K562 (cell line): ENCODE measurements around the gene DOK1.
"Not testable (repeated sequence)": the region's sequence is repeated elsewhere in the genome, so short reads cannot be mapped to it uniquely, and the experiment has no call there.

Experiments
- BHLHE40 ChIP-seq: IDR thresholded peaks from 2 replicates; pipeline ENCODE4 v1.6.1; 2011; ENCODE audit warnings: low read length, improper control_type of control experiment
- CHD2 ChIP-seq: IDR thresholded peaks from 2 replicates; pipeline ENCODE4 v1.6.1; 2011; ENCODE audit warnings: low read depth, low read length
- DNMT1 ChIP-seq: fragments of 450-650 bp; IDR thresholded peaks from 2 replicates; pipeline ENCODE4 v1.6.1; 2016; ENCODE audit warnings: antibody characterized with exemption, mild to moderate bottlenecking
- GABPA ChIP-seq: fragments of 200-800 bp; sonication (Bioruptor generic); conservative IDR thresholded peaks from 2 replicates; pipeline ENCODE4 v1.6.1; 2016; ENCODE audit warnings: low read depth, missing genetic modification characterization, missing compliant biosample characterization
- MEF2A ChIP-seq: IDR thresholded peaks from 2 replicates; pipeline ENCODE4 v1.6.1; 2011; ENCODE audit warnings: low read depth, mild to moderate bottlenecking, low read length, moderate library complexity; ENCODE audit not compliant: control insufficient read depth
- POLR2A ChIP-seq: fragments of 450-650 bp; conservative IDR thresholded peaks from 2 replicates; pipeline ENCODE4 v1.6.1; 2016
- RFX5 ChIP-seq: IDR thresholded peaks from 2 replicates; pipeline ENCODE4 v1.6.1; 2011; ENCODE audit warnings: low read depth, mild to moderate bottlenecking, improper control_type of control experiment, low read length
- RNF2 ChIP-seq: sonication (generic); IDR thresholded peaks from 2 replicates; pipeline ENCODE4 v1.6.1; 2016
- SIRT6 ChIP-seq: IDR thresholded peaks from one replicate; pipeline ENCODE4 v1.6.1; 2012; ENCODE audit warnings: low read depth, mild to moderate bottlenecking, control low read depth, inconsistent platforms, low read length, moderate library complexity
- XRCC3 ChIP-seq: fragments of 450-650 bp; IDR thresholded peaks from 2 replicates; pipeline ENCODE4 v1.6.1; 2017; ENCODE audit warnings: mild to moderate bottlenecking, moderate library complexity
- TF ChIP-seq, protein P1 (sequence below), 3 experiments: IDR thresholded peaks in 2 of 3; conservative IDR thresholded peaks in 1 of 3; 2 replicates each; pipeline ENCODE4 v1.5.1; 2011 to 2012; ENCODE audit warnings: low read length in 3 of 3, mild to moderate bottlenecking in 3 of 3, control low read depth in 2 of 3, improper control_type of control experiment in 1 of 3, inconsistent platforms in 1 of 3, low read depth in 1 of 3, mixed read lengths in 1 of 3, moderate library complexity in 1 of 3; ENCODE audit not compliant: insufficient read depth in 2 of 3

DNA sequence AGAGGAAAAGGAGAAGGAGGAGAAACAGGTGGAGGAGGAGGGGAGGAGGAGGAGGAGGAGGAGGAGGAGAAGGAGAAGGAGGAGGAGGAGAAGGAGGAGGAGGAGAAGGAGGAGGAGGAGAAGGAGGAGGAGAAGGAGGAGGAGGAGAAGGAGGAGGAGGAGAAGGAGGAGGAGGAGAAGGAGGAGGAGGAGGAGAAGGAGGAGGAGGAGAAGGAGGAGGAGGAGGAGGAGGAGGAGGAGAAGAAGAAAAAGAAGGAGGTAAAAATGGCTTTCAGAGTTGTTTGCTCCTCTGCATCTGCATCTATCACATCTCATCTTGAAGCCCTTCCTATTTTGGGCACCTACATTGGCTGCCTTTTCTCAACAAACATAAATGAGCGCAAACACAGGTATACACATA lies 6.5 kb downstream of the DOK1 start:
- TF ChIP-seq BHLHE40; SIRT6; RNF2; GABPA (tag); DNMT1; XRCC3; CHD2; POLR2A; RFX5; MEF2A: not testable (repeated sequence)
- TF ChIP-seq, protein P1, sequence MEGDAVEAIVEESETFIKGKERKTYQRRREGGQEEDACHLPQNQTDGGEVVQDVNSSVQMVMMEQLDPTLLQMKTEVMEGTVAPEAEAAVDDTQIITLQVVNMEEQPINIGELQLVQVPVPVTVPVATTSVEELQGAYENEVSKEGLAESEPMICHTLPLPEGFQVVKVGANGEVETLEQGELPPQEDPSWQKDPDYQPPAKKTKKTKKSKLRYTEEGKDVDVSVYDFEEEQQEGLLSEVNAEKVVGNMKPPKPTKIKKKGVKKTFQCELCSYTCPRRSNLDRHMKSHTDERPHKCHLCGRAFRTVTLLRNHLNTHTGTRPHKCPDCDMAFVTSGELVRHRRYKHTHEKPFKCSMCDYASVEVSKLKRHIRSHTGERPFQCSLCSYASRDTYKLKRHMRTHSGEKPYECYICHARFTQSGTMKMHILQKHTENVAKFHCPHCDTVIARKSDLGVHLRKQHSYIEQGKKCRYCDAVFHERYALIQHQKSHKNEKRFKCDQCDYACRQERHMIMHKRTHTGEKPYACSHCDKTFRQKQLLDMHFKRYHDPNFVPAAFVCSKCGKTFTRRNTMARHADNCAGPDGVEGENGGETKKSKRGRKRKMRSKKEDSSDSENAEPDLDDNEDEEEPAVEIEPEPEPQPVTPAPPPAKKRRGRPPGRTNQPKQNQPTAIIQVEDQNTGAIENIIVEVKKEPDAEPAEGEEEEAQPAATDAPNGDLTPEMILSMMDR (IDR thresholded peaks at IDR 0.05 in 2 of 3, conservative IDR thresholded peaks at IDR 0.05 in 1 of 3; ENCODE audit: insufficient read depth in 2 of 3, low read depth in 1 of 3, low read length in 3 of 3): not testable (repeated sequence)
